Parathyroid adenoma (tissue), 2 donors: ENCODE data around the gene ITGA11.

Source experiments
- H2AFZ ChIP-seq: fragments of 300-600 bp; sonication (generic); one replicate; pipeline ENCODE4 v1.7.0; 2017; ENCODE audit warnings: antibody characterized with exemption, mild to moderate bottlenecking
- H3K27ac ChIP-seq: fragments of 300-600 bp; sonication (generic); one replicate; pipeline ENCODE4 v1.7.0; 2017
- H3K27me3 ChIP-seq: fragments of 300-600 bp; sonication (generic); one replicate; pipeline ENCODE4 v1.7.0; 2017; ENCODE audit warnings: low read length; ENCODE audit not compliant: control insufficient read depth, insufficient read depth
- H3K36me3 ChIP-seq: fragments of 300-600 bp; sonication (generic); one replicate; pipeline ENCODE4 v1.7.0; 2017; ENCODE audit warnings: low read length; ENCODE audit not compliant: control insufficient read depth, insufficient read depth
- H3K4me1 ChIP-seq: fragments of 300-600 bp; sonication (generic); one replicate; pipeline ENCODE4 v1.7.0; 2017; ENCODE audit warnings: control low read depth
- H3K4me2 ChIP-seq: fragments of 300-600 bp; sonication (generic); one replicate; pipeline ENCODE4 v1.7.0; 2017; ENCODE audit warnings: low read length
- H3K4me3 ChIP-seq: fragments of 300-600 bp; sonication (generic); one replicate; pipeline ENCODE4 v1.7.0; 2017; ENCODE audit warnings: low read depth, low read length
- H3K79me2 ChIP-seq: fragments of 300-600 bp; sonication (generic); one replicate; pipeline ENCODE4 v1.7.0; 2017; ENCODE audit warnings: control low read depth
- H3K9ac ChIP-seq: fragments of 300-600 bp; sonication (generic); one replicate; pipeline ENCODE4 v1.7.0; 2017; ENCODE audit warnings: mild to moderate bottlenecking
- H3K9me3 ChIP-seq: fragments of 300-600 bp; sonication (generic); one replicate; pipeline ENCODE4 v1.7.0; 2017; ENCODE audit warnings: low read length; ENCODE audit not compliant: control insufficient read depth
- TF ChIP-seq, protein P1 (sequence below): fragments of 300-600 bp; sonication (generic); IDR thresholded peaks from one replicate; pipeline ENCODE4 v1.7.0; 2017; ENCODE audit warnings: antibody characterized with exemption, mild to moderate bottlenecking
- donor health status: primary hyperparathyroidism.

The ITGA11 gene

DNA sequence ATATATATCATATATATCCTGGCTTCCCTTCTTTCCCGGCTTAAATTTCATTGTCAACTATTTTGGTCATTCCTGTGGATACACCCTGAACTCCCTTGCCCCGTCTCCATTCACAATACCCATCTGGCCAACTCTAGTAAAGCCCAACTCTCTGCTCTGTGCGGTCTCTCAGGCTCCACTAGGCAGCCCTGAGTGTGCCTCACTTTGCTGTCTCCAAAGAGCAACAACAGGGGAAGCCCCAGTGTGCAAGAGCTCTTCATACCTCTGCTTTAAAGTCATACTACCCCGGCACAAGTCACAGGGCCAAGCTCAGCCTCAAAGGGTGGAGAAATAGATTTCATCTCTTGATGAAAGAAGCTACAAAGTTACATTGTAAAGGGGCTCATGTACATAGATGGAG is 173.3 kb downstream of the ITGA11 start:
- no peak overlapping the region for H3K4me3 ChIP-seq
- H3K9ac ChIP-seq = no peak overlapping the region
- H3K27ac ChIP-seq = no peak overlapping the region
- H2AFZ ChIP-seq = peak overlapping the region; percentile 66
- no peaks in the 10 kb centered on the region for H3K36me3 ChIP-seq
- H3K4me1 ChIP-seq = no peaks in the 10 kb centered on the region
- H3K79me2 ChIP-seq = no peaks in the 10 kb centered on the region
- no peak overlapping the region for H3K4me2 ChIP-seq
- H3K27me3 ChIP-seq = no peaks in the 10 kb centered on the region
- TF ChIP-seq, protein P1, sequence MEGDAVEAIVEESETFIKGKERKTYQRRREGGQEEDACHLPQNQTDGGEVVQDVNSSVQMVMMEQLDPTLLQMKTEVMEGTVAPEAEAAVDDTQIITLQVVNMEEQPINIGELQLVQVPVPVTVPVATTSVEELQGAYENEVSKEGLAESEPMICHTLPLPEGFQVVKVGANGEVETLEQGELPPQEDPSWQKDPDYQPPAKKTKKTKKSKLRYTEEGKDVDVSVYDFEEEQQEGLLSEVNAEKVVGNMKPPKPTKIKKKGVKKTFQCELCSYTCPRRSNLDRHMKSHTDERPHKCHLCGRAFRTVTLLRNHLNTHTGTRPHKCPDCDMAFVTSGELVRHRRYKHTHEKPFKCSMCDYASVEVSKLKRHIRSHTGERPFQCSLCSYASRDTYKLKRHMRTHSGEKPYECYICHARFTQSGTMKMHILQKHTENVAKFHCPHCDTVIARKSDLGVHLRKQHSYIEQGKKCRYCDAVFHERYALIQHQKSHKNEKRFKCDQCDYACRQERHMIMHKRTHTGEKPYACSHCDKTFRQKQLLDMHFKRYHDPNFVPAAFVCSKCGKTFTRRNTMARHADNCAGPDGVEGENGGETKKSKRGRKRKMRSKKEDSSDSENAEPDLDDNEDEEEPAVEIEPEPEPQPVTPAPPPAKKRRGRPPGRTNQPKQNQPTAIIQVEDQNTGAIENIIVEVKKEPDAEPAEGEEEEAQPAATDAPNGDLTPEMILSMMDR = no peak
- H3K9me3 ChIP-seq = no peaks in the 10 kb centered on the region

DNA sequence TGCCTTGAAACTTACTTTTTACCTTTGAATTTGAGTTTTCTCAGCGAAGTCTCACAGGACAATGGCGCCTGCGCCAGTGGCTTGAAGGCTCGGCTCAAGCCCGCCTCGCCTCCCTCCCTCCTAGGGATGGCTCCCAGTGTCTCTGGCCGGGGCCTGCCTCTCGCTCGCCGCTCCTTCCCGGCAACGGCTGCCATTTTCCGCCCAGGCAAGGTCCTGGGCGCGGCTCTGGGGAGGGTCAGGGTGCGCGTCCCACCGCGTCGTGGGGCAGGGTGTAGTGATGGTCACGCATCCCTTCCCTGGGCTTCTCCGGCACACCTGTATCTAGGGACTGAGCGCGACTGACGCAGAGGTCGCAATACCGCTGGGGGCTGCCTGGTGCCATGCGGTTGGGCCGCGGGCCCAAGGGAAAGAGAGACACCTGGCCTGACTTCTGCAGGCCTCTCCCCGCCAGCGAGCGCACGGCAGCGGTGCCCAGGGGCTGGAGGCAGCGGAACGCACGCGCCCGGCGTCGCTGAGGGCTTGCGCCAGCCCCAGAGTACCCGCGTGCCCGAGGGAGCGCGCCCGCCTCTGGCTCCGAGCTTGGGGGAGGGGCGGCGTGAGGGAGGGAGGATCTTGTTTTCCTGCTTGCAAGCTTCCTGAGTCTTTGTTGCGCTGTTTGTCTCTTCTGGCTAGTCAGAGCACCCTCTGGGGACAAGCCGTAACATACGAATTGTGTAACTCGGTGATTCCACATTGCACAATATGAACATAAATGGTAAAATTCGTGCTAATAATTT is 175.1 kb downstream of the ITGA11 start:
- Histone ChIP-seq H3K27ac (peak overlapping the region; percentile 91), H3K36me3 (no peaks in the 10 kb centered on the region), H3K4me3 (peak overlapping the region; percentile 44), H3K4me1 (no peaks in the 10 kb centered on the region), H3K4me2 (peak overlapping the region; percentile 66), H3K9me3 (no peaks in the 10 kb centered on the region), H3K27me3 (no peaks in the 10 kb centered on the region), H3K79me2 (no peaks in the 10 kb centered on the region), H3K9ac (peak overlapping the region; percentile 53), H2AFZ (peak overlapping the region; percentile 96)
- TF ChIP-seq, protein P1 = peak; percentile 1

DNA sequence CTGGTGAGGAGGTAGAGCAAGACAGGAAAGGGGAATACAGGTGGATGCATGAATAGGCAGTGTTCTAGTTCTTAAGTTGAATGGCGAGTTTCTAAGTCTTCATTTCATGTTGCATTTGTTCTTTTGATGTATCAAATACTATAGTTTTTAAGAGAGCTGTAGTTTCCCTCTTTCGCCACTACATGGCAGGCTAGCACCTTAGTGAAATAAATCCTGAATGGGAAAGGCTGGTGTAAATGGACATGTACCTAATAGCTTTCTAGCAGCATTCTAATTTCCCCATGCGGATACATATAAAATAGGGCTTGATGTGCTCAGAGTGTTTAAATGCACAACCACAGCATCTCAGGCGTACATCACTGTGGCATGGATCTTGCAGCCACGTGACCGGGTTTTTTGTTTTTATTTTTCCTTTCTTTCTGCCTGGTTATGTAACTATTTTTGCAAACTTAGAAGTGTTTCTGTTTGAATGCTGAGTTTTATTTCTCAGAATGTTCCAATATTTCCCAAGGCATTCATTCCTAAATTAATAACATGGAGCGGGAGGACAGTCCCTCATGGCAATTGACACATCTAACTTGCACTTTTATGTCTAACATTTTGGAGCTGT is 178.9 kb downstream of the ITGA11 start:
- Histone ChIP-seq H3K9me3 (no peaks in the 10 kb centered on the region), H3K79me2 (no peaks in the 10 kb centered on the region), H3K4me2 (peak overlapping the region; percentile 22), H3K27me3 (no peaks in the 10 kb centered on the region), H2AFZ (no peak overlapping the region), H3K9ac (no peak overlapping the region), H3K4me3 (no peak overlapping the region), H3K4me1 (no peaks in the 10 kb centered on the region), H3K27ac (no peak overlapping the region), H3K36me3 (no peaks in the 10 kb centered on the region)
- TF ChIP-seq, protein P1 = peak; percentile 75

DNA sequence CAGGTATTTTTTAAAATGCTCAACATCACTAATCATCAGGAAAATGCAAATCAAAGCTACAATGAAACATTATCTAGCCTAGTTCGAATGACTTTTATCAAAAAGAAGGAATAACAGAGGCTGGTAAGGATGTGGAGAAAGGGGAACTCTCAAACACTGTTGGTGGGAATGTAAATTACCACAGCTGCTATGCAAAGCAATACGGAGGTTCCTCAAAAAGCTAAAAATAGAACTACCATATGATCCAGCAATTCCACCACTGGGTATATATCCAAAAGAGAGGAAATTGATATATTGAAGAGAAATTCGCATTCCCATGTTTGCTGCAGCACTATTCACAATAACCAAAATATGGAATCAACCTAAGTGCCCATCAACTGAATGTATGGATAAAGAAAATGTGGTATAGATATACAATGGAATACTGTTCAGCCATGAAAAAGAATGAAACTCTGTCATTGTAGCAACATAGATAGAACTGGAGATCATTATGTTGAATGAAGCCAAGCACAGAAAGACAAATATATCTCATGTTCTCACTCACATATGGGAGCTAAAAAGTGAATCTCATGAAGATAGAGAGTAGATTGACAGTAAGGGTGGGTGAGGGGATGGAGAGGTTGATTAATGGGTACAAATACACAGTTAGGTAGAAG is 182.8 kb downstream of the ITGA11 start:
- no peak overlapping the region for H3K9ac ChIP-seq
- H3K36me3 ChIP-seq = no peaks in the 10 kb centered on the region
- H2AFZ ChIP-seq = no peak overlapping the region
- no peaks in the 10 kb centered on the region for H3K9me3 ChIP-seq
- no peak overlapping the region for H3K4me3 ChIP-seq
- H3K27ac ChIP-seq = no peak overlapping the region
- H3K4me2 ChIP-seq = no peak overlapping the region
- no peaks in the 10 kb centered on the region for H3K4me1 ChIP-seq
- no peaks in the 10 kb centered on the region for H3K27me3 ChIP-seq
- TF ChIP-seq, protein P1 = no peak
- H3K79me2 ChIP-seq = no peaks in the 10 kb centered on the region
